T-helper 9 cell (primary cell): ENCODE results near the gene GEMIN5.

Experiments used
- DNase-seq: peaks from one replicate; pipeline ENCODE4 v3.0.0-alpha.2; 2020

GEMIN5 gene

DNA sequence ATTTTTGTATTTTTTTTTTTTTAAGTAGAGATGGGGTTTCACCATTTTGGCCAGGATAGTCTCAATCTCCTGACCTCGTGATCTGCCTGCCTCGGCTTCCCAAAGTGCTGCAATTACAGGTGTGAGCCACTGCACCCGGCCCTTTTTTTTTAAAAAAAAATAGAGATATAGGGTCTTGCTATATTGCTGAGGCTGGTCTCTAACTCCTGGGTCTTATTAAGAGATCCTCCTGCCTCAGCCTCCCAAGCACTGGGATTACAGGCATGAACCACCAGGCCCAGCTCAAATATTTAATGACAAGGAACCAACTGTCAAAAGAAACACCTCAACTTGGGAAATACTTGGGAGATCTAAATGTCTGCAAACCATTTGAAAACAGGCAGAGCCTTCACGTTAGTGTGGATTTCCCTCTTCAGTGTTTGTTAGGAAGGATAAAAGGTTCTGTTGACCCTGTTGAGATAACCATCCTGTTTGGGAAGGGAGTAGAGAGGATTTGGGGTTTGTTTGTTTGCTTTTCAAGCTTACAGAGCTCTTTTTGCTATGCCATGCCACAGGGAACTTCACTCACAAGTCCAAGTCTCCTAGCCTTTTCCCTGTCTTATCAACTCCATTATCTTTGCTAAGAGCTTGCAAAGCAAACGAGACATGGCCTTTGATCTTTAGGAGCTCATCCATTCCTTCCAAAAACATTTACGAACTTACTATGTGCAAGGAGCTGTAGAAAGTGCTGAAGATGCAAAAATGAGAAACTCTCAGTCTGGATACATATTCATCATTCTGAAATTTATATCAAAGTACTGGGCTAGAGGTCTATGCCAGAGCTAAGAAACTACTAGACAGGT, 95.1 kb downstream of the GEMIN5 start:
- no peak for DNase-seq

DNA sequence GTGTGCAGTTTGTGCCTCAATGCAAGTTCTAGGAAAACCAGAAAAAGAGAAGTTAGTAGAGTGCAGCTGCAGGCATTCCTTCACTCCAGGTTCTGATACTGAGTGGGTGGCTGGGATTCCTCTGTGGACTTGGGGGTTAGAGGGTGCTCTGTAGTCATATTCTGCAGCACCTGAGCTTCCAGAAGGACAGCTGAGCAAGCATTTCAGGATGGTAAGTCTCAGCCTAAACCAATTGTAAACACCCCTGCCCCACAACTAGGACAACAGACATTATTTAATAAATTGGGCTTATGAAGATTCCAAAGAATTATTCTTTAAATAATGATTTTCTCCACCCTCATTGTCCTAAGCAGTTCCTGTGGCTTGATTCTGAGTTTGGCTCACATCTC, 96.7 kb downstream of the GEMIN5 start:
- no peak for DNase-seq

DNA sequence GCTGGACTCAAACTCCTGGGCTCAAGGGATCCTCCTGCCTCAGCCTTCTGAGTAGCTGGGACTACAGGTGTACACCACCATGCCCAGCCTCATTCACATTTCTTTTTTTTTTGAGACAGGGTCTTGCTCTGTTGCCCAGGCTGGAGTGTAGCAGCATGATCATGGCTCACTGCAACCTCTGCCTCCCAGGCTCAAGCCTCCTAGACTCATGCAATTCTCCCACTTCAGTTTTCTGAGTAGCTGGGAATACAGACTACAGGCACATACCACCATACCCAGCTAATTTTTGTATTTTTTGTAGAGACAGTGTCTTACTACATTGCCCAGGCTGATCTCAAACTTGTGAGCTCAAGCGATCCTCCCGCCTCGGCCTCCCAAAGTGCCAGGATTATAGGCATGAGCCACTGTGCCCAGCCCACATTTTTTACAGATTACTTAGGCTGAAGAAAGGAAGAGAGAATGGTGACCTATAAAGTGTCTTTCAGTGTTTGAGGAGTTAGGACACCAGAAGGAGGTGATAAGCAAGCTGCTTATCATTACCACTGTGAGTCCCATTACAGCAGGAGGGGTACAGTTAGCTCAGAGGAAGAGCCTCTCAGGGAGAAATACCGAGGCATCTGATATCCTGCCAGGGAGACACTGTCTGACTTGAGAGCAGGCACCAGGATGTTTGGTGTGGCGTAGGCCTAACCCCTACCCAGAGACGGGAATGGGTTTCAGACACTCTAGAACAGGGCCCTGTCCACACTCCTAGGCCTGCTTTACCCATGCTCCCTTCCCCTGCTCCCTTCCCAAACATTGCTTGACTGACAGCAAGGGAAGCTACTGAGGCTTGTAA, 97.4 kb downstream of the GEMIN5 start:
- DNase-seq, result no peak
